NCI-H187 treated with DMSO at 0.1 percent for 48 hours (cell line): Measurements from ENCODE around the gene SNX8.
"Not testable (repeated sequence)": the region's sequence is repeated elsewhere in the genome, so short reads cannot be mapped to it uniquely, and the experiment has no call there.

Experiments used
- DNase-seq: peaks from one replicate; lab custom pipeline; 2025; lab: John Stamatoyannopoulos, UW

The SNX8 gene

DNA sequence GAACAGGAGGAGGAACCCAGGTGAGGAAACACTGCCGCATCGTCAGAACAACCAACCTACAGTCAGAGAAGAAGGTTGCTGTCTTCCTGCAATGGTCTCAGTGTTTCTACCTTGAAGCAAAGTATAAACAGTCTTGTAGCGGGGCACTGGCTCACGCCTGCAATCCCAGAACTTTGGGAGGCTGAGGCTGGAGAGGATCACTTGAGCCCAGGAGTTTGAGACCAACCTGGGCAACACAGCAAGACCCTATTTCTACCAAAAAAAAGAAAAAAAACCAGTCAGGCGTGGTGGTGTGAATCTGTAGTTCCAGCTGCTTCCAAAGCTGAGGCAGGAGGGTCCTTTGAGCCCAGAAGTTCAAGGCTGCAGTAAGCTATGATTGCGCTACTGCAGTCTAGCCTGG lies 23.4 kb downstream of the SNX8 start:
- DNase-seq = no peak

DNA sequence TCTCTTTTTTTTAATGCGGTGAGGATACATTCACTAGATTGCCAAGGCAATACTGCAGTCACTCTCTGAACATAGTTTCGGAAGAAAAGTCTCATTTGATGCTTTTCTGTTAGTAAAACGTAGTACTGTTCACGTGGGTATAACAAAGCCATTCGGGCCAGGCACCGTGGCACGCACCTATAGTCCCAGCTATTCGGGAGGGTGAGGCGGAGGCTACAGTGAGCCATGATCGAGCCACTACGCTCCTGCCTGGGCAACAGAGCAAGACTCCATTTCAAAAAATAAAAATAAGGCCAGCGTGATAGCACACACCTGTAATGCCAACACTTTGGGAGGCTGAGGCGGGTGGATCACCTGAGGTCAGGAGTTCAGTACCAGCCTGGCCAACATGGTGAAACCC lies 24.6 kb downstream of the SNX8 start:
- no peak for DNase-seq

DNA sequence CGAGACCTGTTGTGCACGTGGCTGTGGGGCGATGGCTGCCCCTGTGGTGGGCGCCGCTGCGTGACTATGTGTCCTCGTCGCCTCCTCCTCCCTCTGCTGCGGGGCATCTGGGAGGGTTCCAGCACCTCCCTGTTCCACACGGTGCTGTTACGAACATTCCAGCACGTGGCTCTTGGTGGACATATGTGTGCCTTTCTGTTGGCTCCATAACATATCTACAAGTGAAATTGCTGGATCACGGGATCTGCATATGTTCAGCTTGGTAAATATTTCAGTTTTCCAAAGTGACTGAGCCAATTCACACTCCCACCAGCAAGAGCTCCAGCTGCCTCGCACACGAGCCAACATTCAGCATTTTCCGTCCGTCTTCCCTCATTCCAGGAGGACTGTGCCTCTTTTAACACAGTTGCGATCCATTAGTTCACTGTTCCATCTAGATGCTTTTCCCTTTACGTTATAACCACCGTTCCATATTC lies 25.1 kb downstream of the SNX8 start:
- no peak for DNase-seq

DNA sequence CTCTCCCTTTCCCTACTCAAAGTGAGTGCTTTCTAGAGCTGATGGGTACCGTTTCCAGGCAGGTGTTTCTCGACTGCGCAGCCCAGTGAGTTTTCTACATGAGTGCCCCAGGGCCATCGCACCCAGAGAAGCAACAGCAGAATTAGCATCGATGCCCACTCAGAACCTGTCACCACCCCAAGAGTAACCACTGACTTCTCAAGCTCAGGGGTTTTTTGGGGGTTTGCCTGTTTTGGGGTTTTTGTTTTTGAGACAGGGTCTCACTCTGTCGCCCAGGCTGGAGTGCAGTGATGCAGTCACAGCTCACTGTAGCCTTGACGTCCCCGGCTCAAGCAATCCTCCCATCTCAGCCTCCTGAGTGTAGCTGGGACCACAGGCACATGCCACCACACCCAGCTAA lies 25.7 kb downstream of the SNX8 start:
- no peak for DNase-seq

DNA sequence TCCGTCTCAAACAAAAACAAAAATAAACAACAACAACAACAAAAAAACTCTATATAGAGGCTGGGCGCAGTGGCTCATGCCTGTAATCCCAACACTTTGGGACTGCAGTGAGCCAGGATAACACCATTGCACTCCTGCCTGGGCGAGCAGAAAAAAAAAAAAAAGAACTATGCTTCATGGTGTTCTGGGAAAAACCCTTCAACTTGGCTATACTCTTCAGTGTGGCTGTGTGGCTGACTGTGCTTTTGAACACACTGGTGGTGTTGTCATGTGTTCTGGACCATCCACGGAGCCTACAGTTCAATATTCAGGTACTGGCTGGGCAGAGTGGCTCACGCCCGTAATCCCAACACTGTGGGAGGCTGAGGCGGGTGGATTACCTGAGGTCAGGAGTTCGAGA lies 26.5 kb downstream of the SNX8 start:
- no peak for DNase-seq

DNA sequence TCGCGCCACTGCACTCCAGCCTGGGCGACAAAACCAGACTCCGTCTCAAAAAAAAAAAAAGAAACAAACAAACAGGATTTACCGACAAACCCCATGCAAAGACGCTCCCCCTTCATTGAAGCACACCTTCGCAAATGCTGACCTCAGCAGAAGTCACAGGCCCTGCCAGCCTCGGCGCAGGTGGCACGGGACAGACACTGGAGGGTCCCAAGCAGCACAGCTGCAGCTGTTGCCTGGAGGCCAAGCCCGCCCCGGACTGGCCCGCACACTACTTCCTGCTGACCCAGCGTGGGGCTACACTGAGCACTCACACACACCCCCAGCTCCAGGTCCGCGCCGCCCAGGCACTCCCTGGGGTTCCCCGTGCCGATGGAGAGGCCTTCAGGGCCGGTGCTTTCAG lies 31.2 kb downstream of the SNX8 start:
- no peak for DNase-seq

DNA sequence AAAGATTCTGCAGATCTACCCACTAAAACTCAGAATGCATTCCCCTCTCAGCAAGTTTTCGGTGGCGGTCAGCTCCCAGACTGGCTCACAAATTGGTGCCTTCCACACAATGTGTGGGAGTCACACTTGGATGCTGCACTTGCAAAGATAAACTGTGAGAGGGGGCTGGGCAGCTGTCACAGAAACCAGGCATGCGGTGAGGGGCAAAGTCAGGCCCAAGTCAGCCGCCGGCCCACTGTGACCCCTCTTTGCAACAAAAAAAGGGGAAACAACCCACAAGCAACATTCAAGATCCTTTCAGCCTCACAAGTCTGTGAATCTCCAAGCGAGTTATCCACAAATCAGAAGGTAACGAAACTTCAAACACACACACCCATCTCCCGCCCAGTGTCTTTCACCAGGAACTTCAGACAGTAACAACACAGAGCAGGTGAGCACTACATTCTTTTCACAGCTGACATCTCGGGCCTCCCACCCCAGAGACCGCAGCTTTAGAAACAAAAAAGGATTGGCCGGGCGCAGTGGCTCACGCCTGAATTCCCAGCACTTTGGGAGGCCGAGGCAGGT lies 32.0 kb downstream of the SNX8 start:
- no peak for DNase-seq

DNA sequence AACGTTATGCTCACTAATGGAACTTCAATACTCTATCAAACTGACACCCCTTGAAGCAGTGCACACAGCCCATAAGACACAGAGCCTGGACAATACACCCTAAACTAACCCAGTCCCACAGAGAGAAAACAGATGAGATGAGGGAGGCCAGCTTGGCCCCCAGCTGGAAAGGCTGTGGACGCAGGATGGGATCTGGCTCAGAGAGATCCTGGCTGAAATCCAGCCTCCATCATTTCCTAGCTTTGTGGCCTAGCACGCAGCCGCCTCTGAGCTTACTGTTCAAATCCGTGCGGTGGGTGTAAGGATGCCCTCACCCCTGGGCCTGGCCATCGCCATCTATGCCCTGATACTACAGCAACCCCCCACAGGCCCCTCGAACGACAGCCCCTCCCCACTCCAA lies 32.7 kb downstream of the SNX8 start:
- no peak for DNase-seq

DNA sequence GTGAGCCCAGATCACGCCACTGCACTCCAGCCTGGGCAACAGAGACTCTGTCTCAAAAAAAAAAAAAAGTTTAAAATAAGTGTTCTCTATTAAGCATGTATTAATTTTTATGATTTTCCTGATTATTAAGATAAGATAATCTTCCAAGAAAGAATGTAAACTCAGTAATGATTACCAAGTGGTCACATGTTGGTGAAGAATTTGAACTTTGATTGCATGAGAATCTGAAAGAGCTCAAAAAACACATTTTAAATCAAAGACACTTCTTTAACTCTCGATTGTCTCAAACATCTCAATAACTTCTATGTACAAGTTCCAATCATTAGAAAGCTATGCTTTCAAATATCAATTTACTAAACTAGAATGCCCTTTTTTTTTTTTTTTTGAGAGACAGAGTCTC lies 33.8 kb downstream of the SNX8 start:
- DNase-seq = no peak

DNA sequence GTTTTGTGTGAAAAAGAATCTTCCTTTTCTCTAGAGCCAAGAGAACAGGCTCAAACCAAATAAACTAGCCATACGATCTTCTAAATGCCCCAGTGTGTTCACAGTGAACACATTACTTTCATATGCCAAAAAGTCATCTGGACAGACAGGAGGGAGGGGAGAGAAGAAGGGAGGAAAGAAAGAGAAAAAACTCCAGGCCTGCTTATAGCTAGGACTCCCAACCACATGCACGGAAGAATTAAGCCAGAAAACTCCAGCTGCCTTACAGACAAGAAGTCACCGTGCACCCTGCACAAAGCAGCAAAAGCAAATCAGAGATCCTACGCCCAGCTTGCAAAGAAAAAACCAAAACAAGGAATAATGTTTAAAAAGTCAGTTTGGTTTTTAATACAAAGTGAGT lies 34.3 kb downstream of the SNX8 start:
- DNase-seq = no peak

DNA sequence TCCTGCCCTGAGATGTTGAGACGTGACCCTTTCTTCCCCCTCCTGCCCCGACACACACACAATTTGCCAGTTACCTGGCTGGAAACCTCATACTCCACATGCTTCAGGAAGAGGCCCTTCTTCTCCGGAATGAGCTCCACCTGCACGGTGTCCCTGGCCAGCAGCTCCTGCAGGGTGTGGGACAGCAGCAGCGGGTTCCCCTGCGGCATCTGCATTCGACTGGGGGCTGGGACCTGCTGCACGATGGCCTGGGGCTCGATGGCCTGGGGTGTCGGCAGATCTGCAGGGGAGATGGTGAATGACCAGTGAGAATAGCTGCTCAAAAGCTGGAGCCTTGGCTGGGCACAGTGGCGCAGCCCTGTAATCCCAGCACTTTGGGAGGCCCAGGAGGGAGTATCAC lies 36.2 kb downstream of the SNX8 start:
- no peak for DNase-seq

DNA sequence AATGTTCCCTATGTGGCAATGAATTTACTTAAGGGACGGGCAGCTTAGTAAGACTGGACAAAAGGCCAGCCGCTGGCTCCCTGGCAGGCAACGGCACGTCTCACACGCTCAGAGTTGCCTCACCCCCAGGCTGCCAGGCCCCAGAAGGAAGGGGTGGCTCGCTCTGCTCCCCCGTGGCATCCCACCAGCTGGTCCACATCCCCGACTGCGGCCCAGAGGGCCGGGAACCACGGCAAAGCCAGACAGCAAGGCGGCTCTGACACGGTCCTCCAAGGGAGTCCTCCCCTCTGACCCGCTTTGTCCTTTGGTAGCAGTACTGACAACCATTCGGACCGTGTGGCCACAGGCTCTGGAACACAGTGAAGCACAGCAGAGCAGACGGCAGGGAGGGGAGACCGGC lies 38.1 kb downstream of the SNX8 start:
- no peak for DNase-seq

DNA sequence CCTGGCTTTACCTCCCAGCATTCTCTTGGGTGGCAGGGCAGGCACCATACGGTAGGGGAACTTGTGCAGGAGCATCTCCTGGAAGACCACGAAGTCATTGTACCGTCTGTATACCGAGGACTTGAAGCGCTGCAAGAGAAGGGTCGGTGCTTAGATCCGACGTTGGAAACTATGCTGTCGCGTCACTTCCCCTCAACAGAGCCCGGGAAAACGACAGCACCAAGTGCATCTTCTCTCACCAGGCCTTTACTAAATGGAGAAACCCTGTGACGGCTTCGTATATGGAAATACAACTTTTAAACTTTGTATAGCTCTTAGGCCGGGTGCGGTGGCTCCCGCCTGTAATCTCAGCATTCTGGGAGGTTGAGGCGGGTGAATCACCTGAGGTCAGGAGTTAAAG lies 39.1 kb downstream of the SNX8 start:
- DNase-seq = no peak

DNA sequence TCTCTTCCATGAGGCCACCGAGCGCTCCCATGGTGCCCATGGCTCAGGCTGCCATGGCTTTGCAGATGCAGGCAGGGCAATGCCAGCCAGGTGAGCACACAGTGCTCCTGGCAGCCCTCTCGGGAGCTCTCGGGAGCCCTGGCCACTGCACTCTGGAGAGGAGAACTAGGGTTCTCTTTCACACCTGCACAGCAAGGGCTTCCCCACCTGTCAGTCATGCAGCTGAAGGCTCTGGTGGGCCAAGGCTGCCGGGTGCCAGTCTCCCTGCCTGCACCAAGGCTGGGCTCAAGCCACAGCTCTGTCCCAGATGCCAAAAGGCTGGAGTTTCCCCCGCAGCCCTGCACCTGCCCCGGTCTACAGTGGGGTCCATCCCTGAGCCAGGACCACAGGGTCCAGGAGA lies 39.6 kb downstream of the SNX8 start:
- DNase-seq = no peak

DNA sequence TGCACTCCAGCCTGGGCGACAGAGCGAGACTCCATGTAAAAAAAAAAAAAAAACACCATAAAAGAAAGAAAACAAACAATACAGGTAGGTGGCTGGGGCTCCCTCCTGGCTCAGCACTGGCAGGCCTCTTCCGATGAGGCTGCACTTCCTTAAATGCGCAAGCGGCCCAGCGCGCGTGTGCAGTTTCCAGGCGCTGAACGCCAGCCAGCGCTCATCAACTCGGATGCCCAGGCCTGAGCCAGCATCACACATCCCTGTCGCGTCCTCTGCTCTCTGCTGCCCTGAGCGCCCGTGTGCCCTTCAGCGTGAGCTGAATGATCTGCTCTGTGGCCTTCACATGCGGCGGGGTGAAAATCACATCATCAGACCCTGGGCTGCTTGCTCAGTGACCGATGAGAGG lies 40.4 kb downstream of the SNX8 start:
- DNase-seq = no peak

DNA sequence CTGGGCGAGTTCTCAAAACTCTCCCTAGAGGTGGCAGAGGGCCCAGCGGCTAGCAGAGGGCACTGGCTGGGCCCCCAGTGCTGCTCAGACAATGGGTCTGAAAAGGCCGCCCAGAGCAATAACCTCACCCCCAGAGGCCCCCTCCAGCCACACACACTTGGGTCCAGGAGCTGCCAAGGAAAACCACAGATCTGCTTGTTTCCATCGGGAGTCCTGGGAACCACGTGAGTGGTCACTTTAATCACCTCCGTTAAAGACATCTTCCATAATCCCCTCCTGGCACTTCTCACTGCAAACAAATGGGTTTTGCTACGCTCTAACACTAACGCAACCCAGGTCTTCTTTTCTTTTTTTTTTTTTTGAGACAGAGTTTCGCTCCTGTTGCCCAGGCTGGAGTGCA lies 42.2 kb downstream of the SNX8 start:
- no peak for DNase-seq

DNA sequence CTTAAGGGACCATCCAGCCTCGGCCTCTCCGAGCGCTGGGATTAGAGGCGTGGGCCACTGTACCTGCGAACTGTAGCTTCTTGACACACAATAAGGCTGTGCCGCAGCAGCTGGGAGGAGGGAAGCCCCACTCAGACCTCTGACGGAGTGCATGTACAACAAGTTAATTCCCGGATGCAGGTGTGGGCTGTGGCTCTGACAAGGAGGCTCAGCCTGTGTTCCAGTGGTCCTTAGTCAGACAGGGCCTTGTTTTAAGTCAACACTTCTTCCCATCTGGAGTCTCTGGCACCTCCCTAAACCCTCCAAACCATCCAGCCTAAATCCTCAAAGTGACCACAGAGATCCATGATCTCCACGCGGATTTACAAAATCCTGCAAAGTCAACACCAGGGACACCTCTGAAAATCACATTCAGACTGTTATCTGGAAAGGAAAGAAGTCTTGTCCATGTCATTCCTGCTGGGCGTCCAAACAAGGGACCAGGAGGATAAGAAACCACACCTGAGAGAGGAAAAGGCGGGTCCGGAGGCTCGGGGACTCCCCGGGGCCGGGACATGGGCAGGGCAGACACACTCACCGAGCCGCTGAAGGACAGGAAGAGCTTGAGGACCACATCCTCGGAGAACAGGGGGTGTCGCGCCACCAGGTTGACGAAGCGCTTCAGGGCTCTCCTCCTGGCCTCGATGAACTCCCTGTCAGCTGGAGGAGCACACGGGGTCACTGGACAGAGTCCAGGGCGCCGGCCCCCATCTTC lies 42.8 kb downstream of the SNX8 start:
- DNase-seq = no peak

DNA sequence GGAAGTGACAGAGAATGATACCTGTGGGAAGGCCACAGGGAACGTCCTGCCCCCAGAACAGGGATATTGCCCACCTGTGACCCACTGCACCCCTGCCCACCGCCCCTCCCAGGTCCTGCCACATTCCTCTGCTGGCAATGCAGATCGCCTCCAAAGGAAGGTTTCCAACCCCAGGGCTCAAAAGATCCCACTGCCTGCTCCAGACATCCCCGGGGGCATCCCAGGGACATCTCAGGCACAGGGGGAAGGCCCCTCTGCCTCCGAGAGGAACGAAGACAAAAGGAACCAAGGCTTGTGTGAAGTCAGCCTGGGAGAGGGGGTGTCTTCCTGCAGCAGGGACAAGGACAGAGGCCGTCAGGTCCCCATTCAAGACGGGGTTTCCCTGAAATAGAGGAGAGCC lies 43.7 kb downstream of the SNX8 start:
- DNase-seq = no peak

DNA sequence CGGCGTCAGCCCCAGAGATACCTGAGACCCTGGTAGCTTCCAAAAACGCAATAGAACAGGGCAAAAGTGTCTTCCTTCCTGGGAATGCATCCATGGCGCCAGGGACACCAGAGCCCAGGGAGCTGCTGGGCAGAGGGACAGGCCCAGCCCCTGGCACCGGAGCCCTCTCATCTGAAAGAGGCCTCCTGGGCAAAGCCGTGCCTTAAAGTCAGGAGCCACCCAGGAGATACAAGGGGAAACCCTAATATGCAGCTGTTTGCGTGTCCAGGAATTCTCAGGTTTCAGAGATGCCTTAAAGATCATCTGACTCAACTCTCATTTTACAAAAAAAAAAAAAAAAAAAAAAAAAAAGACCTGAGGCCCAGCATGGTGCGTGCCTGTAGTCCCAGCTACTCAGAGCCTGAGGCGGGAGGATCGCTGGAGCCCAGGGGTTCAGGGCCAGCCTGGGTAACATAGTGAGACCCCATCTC lies 44.2 kb downstream of the SNX8 start:
- no peak for DNase-seq

DNA sequence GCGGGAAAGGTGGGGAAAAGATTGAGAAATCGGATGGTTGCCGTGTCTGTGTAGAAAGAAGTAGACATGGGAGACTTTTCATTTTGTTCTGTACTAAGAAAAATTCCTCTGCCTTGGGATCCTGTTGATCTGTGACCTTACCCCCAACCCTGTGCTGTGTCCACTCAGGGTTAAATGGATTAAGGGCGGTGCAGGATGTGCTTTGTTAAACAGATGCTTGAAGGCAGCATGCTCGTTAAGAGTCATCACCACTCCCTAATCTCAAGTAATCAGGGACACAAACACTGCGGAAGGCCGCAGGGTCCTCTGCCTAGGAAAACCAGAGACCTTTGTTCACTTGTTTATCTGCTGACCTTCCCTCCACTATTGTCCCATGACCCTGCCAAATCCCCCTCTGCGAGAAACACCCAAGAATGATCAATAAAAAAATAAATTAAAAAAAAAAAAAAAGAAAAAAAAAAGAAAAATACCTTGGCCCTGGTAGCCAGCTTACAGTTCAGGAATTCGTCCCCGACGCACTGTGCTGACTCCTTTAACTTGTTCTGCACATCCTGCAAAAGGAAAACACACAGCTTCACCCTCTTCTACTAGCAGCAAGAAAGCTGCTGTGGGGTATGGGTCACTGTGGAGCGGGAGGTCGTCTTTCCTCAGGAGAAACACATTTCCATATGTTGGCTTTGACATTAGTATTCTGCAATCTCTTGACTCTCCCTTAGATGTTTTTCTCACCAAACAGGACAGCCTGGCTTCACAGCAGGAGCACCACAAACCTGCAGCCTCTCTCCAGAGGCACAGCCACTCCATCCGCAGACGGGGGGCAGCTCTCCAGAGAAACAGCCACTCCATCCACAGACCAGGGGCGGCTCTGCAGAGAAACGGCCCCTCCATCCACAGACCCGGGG lies 44.9 kb downstream of the SNX8 start:
- not testable (repeated sequence) for DNase-seq

DNA sequence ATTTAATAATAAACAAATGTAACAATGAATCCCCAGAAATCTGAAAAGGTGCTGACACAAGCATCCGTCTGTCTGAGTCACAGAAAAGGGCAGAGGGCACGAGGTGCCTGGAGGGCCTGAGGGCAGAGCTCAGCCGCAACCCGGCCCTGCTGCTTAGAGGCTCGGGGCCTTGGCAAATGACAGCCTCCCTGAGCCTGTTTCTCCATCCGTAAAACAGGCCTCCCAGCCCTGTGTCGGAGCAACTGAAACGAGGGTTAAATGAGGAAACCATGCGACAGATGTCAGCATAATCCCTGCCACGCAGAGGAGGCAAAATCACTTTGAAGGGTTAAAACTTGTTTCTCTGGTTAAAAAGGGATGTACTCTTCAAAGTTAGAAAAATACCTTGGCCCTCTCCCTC lies 47.3 kb downstream of the SNX8 start:
- no peak for DNase-seq

DNA sequence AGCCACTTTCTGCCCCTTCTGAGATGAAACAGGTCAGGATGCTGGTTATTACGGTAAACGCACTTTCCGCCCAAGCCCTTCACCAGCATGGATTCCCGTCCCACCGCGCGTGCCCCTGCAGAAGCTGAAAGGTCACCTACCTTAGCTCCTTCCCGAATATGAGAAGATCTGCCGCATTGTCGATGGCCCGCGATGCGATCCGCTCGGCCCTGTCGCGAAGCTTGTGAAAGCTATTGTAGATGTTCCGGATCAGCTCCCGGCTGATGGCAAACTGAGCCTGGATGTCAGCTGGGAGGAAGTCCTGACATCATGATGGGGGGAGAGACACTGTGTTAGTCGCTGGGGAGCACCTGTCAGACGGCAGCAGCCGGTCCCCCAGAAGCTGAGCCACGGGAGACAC lies 50.1 kb downstream of the SNX8 start:
- no peak for DNase-seq

DNA sequence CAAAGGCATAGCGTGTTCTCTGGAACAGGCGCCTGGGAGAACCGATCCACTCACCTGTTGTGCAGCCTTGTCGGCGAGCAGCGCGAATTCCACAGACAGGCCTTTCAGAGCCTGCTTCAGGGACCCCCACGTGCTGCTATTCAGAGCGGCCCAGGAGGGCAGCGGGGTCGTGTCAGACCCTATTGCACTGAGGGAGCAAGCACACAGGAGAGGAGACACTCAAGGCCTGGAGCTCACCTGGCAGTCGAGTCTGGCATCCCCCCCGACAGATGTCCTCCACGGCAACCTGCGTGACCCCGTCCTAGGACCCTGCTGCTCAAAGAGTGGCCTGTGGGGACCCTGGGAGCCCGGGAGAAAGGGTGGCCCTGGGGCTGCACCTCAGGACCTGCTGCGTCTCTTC lies 51.1 kb downstream of the SNX8 start:
- DNase-seq = no peak
